ENCODE data around the gene MAP3K15. TPM values are rescaled to one million over a fixed set of nuclear protein-coding genes. Genes with fewer than 3 reads are reported as not detected.

MAP3K15 gene
- polyA plus RNA-seq, 1 of the 3 experiments (the other 2 are of a cell fraction), result 0.07 TPM

DNA sequence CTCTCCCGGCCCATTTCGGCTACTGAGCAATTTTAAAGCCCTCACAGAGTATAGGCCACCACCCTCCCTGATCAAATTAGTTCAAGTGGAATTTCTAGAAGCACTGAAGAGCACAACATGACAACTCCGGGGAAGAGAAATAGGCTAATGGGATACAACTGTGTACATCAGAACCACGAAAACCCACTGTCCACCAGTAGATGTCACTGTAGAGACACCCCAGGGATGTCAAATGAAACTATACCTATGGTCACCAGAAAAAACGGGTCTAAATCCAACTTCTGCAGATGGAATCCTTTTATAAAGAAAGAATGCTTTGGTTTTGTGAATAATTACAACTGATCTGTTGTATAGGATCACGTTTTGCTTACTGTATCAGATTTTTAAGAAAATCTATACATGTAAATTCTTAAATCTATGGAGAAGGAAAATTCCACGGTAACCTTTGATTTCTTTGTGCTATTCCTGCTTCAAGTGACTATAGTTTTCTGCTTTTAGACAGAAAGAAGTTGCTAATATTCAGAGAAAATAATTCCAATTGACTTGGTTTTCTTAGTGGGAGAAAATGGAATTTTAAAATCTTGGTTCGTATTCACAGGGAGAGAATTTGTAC is 29.5 kb upstream of the MAP3K15 start:
- peaks cover 6 to 60% of the 10 kb centered on the region in 2 experiments for H3K36me3 ChIP-seq (replicated peaks in 1 of 2; ENCODE audit: control insufficient read depth in 1 of 2, insufficient read depth in 2 of 2, low read length in 1 of 2)
- H3K9ac ChIP-seq, result no peak overlapping the region
- TF ChIP-seq SMC3 (IDR thresholded peaks at IDR 0.05; ENCODE audit: low read depth, low read length) (peak; percentile 66), MXI1 (IDR thresholded peaks at IDR 0.05; ENCODE audit: low read depth, low read length) (no peak), RAD21 (IDR thresholded peaks at IDR 0.05; ENCODE audit: low read length) (peak; percentile 83), GABPA (IDR thresholded peaks at IDR 0.05; ENCODE audit: low read depth) (no peak)
- TF ChIP-seq, protein P1, sequence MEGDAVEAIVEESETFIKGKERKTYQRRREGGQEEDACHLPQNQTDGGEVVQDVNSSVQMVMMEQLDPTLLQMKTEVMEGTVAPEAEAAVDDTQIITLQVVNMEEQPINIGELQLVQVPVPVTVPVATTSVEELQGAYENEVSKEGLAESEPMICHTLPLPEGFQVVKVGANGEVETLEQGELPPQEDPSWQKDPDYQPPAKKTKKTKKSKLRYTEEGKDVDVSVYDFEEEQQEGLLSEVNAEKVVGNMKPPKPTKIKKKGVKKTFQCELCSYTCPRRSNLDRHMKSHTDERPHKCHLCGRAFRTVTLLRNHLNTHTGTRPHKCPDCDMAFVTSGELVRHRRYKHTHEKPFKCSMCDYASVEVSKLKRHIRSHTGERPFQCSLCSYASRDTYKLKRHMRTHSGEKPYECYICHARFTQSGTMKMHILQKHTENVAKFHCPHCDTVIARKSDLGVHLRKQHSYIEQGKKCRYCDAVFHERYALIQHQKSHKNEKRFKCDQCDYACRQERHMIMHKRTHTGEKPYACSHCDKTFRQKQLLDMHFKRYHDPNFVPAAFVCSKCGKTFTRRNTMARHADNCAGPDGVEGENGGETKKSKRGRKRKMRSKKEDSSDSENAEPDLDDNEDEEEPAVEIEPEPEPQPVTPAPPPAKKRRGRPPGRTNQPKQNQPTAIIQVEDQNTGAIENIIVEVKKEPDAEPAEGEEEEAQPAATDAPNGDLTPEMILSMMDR (IDR thresholded peaks at IDR 0.05), result peak; percentile 94
- TF ChIP-seq, protein P2, sequence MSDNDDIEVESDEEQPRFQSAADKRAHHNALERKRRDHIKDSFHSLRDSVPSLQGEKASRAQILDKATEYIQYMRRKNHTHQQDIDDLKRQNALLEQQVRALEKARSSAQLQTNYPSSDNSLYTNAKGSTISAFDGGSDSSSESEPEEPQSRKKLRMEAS (IDR thresholded peaks at IDR 0.05; ENCODE audit: low read depth), result no peak
- CTCF ChIA-PET, result interaction anchor here (0.8 to 1.3 kb wide), 2 partner anchors 173 to 202 kb away, joined by 3 to 4 read pairs; no protein-coding TSS in a partner anchor
- no peaks in the 10 kb centered on the region for H3K9me3 ChIP-seq
- H3K9me2 ChIP-seq, result no peaks in the 10 kb centered on the region
- no peak overlapping the region for H3K4me3 ChIP-seq (ENCODE audit: low read depth in 2 of 2, low read length in 1 of 2)
- H3F3A ChIP-seq (replicated peaks; ENCODE audit: insufficient read depth), result no peaks in the 10 kb centered on the region
- POLR2A ChIA-PET, result no interaction called here
- no peaks in the 10 kb centered on the region for H3K27me3 ChIP-seq (ENCODE audit: insufficient read depth)
- H2AFZ ChIP-seq (ENCODE audit: low read depth), result no peak overlapping the region
- peak; percentile 76 for DNase-seq
- H3K4me2 ChIP-seq, result no peak overlapping the region
- no peaks in the 10 kb centered on the region for H3K4me1 ChIP-seq (ENCODE audit: control insufficient read depth in 1 of 2, insufficient read depth in 2 of 2, low read depth in 1 of 2, low read length in 1 of 2)
- H3K27ac ChIP-seq (ENCODE audit: low read depth in 2 of 2, low read length in 1 of 2), result no peak overlapping the region
- 0 out of 2 replicates have a peak, but pooled peaks cover 4% of the 10 kb centered on the region for H4K20me1 ChIP-seq (ENCODE audit: insufficient read depth)
- H3K79me2 ChIP-seq (ENCODE audit: insufficient read depth), result no peaks in the 10 kb centered on the region
- WGBS (ENCODE audit: low lambda C conversion rate), result 31% methylated on average over 8 of the region's 8 CpGs

- Histone ChIP-seq H3K9me2 (no peaks in the 10 kb centered on the region), H3K9me3 (no peaks in the 10 kb centered on the region), H3K27me3 (ENCODE audit: insufficient read depth) (no peaks in the 10 kb centered on the region), H3K79me2 (ENCODE audit: insufficient read depth) (no peaks in the 10 kb centered on the region), H2AFZ (ENCODE audit: low read depth) (no peak overlapping the region), H4K20me1 (ENCODE audit: insufficient read depth) (0 out of 2 replicates have a peak, but pooled peaks cover 4% of the 10 kb centered on the region), H3F3A (replicated peaks; ENCODE audit: insufficient read depth) (no peaks in the 10 kb centered on the region), H3K36me3 (replicated peaks in 1 of 2; ENCODE audit: control insufficient read depth in 1 of 2, insufficient read depth in 2 of 2, low read length in 1 of 2) (peaks cover 0 to 58% of the 10 kb centered on the region in 2 experiments), H3K9ac (no peak overlapping the region), H3K4me1 (ENCODE audit: control insufficient read depth in 1 of 2, insufficient read depth in 2 of 2, low read depth in 1 of 2, low read length in 1 of 2) (no peaks in the 10 kb centered on the region), H3K4me2 (no peak overlapping the region), H3K4me3 (ENCODE audit: low read depth in 2 of 2, low read length in 1 of 2) (no peak overlapping the region), H3K27ac (ENCODE audit: low read depth in 2 of 2, low read length in 1 of 2) (no peak overlapping the region)
- DNase-seq, result no peak
- ChIA-PET POLR2A (no interaction called here), CTCF (interaction anchor here (1.3 kb wide), 1 partner anchor 344 kb away, joined by 4 read pairs; no protein-coding TSS in a partner anchor)
- no peak for TF ChIP-seq FOSL2 (IDR thresholded peaks at IDR 0.05; ENCODE audit: borderline replicate concordance, low read depth)
- 81% methylated on average over 12 of the region's 12 CpGs for WGBS (ENCODE audit: low lambda C conversion rate)
Measured at GRCh38 chrX:19543951-19544381, 28.7 kb upstream of the MAP3K15 start.
